Upper lobe of left lung (tissue), 4 donors: ENCODE data around the gene PGM2L1.

Experiments used
- EP300 ChIP-seq, 4 donors: sonication (generic); formaldehyde crosslinking; IDR thresholded peaks; one replicate each; pipeline ENCODE4 v1.5.1; 2017; ENCODE audit warnings: antibody characterized with exemption in 4 of 4, control low read depth in 2 of 4
- POLR2A ChIP-seq, 4 donors: fragments of 450-650 bp; IDR thresholded peaks; one replicate each; pipeline ENCODE4 v1.5.1; 2016 to 2017; ENCODE audit warnings: antibody characterized with exemption in 4 of 4, mild to moderate bottlenecking in 2 of 4
- POLR2AphosphoS5 ChIP-seq, 2 donors: sonication (generic); formaldehyde crosslinking; IDR thresholded peaks; one replicate each; pipeline ENCODE4 v1.5.1; 2017; ENCODE audit warnings: antibody characterized with exemption in 2 of 2
- TF ChIP-seq, protein P1 (sequence below), 6 experiments: fragments of 450-650 bp in 4 of 6; fragments of 200-600 bp in 2 of 6; sonication (generic) in 2 of 6; IDR thresholded peaks; one replicate each; pipeline ENCODE4 v1.5.1; 2016 to 2019; ENCODE audit warnings: antibody characterized with exemption in 6 of 6

DNA sequence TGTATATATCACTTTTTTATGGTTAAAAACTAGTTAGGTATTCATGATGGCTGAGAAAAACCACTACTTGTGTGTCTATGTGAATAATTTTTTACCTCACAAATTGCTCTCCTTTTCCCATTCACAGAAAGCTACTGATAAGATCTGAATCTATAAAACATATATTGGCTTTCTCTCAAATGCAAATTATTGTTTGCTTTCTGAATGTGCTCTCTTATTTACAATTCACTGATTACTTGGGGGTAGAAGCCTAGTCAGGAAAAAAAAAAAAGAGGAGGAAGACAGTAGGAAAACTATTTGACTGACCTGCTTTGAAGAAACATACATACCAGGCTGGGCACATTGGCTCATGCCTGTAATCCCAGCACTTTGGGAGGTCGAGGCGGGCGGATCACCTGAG, 20.5 kb downstream of the PGM2L1 start:
- TF ChIP-seq POLR2A (IDR thresholded peaks at IDR 0.05) = no peak
- TF ChIP-seq, protein P1, sequence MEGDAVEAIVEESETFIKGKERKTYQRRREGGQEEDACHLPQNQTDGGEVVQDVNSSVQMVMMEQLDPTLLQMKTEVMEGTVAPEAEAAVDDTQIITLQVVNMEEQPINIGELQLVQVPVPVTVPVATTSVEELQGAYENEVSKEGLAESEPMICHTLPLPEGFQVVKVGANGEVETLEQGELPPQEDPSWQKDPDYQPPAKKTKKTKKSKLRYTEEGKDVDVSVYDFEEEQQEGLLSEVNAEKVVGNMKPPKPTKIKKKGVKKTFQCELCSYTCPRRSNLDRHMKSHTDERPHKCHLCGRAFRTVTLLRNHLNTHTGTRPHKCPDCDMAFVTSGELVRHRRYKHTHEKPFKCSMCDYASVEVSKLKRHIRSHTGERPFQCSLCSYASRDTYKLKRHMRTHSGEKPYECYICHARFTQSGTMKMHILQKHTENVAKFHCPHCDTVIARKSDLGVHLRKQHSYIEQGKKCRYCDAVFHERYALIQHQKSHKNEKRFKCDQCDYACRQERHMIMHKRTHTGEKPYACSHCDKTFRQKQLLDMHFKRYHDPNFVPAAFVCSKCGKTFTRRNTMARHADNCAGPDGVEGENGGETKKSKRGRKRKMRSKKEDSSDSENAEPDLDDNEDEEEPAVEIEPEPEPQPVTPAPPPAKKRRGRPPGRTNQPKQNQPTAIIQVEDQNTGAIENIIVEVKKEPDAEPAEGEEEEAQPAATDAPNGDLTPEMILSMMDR (IDR thresholded peaks at IDR 0.05) = no peak
- TF ChIP-seq POLR2AphosphoS5 (IDR thresholded peaks at IDR 0.05) = no peak
- TF ChIP-seq EP300 (IDR thresholded peaks at IDR 0.05) = no peak
